AML-193 (cell line): ENCODE data around the gene AQP10.
"Not testable (repeated sequence)": the region's sequence is repeated elsewhere in the genome, so short reads cannot be mapped to it uniquely, and the experiment has no call there.

ENCODE experiments used
- DNase-seq, 2 experiments: peaks; one replicate each; lab custom pipeline; 2025; lab: John Stamatoyannopoulos, UW

AQP10 gene

DNA sequence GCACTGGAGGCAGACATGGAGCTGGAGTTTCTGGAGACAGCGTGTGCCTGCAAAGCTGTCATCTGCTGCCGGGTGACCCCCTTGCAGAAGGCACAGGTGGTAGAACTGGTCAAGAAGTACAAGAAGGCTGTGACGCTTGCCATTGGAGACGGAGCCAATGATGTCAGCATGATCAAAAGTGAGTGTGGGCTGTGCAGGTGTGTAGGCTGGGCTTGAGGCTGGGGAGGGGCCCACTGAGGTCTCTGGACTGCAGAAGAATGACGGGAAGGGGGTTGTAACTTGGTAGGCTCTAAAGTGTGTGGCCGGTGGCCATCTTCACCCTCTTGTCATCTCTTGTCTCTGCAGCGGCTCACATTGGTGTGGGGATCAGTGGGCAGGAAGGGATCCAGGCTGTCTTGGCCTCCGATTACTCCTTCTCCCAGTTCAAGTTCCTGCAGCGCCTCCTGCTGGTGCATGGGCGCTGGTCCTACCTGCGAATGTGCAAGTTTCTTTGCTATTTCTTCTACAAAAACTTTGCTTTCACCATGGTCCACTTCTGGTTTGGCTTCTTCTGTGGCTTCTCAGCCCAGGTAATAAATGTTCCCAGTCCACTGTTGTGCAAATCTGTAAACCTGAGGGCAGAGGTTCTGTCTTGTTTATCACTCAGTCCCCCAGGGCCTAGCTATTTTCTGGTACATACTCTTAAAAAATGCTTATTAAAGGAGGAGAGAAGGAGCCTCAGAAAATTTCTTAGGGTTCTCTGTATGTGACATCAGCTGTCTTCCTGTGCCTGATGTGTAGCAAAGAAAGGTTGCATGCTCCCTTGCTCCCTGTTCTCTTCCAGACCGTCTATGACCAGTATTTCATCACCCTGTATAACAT, 24.3 kb downstream of the AQP10 start:
- DNase-seq = peak; percentile 6 to 7

DNA sequence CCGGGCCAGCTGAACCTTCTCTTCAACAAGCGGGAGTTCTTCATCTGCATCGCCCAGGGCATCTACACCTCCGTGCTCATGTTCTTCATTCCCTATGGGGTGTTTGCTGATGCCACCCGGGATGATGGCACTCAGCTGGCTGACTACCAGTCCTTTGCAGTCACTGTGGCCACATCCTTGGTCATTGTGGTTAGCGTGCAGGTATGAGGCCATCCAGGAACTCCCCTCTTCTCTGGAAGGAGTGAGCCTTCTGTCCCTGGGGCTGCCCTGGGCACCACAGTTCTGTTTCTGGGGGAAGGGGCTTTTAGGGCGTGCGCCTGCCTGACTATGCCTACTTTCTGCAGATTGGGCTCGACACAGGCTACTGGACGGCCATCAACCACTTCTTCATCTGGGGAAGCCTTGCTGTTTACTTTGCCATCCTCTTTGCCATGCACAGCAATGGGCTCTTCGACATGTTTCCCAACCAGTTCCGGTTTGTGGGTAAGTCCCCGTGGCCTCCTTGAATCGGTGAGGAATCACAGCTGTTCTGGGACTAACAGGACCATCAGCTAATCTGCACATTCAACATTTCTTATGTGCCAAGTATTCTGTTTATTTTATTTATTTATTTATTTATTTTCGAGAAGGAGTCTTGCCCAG, 25.5 kb downstream of the AQP10 start:
- DNase-seq = no peak

DNA sequence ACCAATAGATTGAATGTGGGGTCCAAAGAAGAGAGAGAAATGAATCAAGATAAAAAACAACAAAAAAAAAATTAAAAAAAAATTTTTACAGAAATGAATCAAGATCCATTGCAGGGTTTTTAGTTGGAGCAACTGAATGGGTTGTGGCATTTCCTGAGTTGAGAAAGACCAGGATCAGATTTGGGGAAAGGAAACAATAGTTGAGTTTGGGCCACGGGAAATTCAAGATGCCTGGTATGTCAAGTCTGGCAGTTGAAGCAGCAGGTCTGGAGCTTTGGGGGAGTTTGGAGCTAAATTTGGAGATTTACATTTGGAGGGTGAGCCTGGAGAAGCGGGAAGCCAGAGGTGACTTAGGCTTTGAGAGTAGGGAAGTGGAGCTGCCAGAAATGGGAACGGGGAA, 27.1 kb downstream of the AQP10 start:
- DNase-seq = no peak

DNA sequence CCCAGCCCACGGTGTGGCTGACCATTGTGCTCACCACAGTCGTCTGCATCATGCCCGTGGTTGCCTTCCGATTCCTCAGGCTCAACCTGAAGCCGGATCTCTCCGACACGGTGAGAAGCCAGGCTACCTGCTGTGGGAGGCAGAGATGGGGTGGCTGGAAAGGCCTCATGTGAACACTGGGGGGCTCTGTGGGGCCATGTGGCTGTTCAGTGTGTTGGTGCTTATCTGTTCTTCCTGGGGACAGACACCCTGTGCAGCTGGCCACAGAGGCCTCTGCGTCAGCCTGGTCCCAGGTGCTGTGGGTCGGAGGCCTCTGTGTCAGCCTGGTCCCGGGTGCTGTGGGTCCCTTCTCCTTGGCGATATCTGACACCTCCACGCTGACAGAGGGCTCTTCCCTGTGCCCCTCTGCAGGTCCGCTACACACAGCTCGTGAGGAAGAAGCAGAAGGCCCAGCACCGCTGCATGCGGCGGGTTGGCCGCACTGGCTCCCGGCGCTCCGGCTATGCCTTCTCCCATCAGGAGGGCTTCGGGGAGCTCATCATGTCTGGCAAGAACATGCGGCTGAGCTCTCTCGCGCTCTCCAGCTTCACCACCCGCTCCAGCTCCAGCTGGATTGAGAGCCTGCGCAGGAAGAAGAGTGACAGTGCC, 27.7 kb downstream of the AQP10 start:
- no peak for DNase-seq

DNA sequence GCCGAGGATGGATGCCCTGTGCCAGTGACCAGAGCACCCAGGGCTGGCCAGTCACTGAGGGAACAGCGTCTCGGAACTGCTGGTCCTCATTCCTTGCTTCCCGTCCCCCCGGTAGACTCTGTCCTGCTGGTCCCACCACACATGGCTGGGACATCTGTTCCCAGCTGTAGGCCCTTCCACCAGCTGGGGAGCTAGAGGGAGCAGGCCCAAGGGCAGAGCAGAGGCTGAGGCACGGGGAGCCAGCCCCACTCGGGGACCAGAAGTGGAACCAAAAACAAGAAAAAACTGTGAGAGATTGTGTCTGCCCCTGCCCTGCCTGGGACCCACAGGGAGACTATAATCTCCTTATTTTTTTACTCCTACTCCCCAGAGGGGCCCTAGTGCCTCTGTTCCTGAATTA, 28.2 kb downstream of the AQP10 start:
- DNase-seq = no peak

DNA sequence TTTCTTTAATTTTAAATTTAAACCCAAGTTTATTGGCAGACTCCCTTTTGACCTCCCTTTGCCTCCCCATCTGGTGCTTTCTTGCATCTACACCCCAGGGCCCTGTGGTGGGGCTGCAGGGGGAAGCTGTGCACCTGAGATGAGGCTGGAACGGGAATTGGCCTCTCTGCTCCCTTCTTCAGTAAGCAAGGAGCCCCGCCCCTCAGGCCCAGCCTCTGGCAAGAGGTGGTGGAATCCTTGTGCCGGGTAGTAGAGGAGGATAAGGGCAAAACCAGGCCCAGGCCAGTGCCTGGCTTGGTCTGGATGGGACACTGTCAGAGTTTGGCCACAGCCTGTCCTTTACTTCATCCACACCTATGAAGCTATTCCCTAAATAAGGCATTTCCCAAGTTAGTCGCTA, 29.5 kb downstream of the AQP10 start:
- no peak for DNase-seq

DNA sequence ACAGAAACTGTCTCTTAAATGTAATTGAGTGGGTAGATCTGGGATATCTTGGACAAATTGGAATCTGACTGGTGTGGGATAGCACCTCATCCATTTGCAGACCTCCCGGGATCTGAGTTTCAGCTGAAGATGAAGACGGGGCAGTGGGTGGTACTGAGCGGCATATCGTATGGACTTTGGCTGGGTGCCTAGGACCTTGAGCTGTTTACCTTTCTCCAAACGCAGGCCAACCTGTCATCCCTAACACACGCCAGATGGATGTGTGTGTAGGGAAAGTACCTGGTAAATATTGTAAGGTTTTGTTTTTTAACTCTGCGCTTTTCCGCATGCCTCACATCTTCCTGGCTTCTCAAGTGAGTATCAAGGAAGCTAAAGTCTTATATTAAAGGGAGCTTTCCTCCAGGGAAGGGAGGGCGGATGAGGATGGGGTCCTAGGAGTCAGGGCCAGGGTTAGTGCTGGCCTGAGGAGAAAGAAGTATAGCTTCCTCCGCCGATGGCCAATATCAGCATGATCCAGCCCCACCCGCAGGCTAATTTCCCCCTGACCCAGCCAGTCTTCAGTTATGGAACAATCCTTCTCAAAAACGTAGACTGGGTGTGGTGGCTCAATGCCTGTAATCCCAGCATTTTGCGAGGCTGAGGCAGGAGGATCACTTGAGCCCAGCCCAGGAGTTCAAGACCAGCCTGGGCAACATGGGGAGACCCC, 30.6 kb downstream of the AQP10 start:
- DNase-seq = no peak

DNA sequence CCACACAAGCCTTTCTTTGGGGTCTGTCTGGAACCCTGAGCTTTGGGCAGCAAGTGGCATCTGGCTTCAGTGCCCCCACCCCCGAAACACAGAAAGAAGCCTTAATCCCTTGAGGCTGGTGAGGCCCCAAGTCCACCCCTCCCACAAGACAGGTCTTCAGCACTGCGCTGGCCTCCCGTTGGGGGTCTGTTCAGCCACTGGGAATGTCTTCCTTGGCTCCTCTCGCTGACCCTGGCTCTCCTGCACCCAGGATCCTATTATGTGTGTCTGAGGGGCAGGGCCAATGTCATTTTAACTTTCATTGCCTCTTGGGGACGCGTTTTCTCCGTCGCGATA, 31.3 kb downstream of the AQP10 start:
- DNase-seq = no peak

DNA sequence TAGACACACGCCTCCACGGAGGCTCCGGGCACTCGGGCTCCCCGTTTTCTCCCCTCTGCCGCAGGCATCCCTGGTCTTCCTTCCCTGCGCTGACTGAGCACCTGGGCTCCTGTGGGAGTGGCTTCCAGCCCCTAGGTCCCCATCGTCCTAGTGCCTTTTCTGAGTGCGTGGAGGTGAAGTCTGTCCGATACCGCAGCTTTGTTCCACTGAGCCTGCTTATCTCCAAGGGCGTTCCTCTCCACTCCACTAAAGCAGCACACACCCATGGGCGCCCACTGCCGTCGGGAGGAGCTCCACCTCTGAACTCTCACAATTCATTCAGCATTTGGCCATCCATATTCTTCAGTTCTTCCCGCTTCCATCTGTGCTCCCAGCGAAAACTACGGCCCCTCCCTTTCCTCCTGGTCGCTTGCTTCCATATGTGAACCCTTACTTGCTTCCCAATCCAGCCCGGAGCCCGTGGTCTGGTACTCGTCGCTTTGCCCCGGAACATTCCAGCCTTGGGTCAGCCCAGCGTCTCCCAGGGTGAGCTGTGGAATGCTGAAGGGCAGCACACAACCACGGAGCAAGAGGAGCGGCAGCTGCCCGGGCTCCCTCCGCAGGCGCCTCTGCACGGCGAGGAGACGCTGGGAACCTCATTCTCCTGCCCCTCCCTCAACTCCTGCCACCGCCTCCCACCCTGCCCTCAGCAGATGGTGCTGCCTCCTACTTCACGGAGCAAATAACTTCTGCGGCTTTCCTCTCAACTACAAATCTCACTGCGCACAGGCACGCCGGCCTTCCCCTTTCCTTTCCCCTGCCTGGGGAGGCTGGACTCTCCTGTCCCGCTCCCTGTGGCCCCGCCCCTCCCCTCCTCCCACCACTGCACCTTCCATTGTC, 31.9 kb downstream of the AQP10 start:
- DNase-seq = peak; percentile 31 to 32

DNA sequence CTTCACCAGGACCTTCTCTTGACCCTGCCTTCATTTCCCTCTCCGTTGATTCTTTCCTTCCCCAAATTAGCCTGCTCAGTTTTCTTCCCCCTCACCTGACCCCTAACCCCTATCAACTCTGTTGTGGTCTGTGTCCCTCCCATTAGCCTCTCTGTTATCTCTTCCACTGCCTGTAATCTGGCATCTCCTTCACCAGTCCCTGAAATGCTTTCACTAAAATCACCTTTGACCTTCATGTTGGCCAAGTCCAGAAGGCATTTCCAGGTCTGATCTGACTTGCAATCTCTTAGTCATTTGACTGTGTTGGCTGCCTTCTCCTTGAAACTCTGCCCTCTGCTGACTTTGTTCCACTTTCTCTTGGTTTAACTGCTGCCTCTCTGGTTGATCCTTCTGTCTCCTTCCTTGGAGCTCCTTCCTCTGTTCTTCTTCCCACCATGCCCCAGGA, 32.6 kb downstream of the AQP10 start:
- peak; percentile 75 to 78 for DNase-seq

DNA sequence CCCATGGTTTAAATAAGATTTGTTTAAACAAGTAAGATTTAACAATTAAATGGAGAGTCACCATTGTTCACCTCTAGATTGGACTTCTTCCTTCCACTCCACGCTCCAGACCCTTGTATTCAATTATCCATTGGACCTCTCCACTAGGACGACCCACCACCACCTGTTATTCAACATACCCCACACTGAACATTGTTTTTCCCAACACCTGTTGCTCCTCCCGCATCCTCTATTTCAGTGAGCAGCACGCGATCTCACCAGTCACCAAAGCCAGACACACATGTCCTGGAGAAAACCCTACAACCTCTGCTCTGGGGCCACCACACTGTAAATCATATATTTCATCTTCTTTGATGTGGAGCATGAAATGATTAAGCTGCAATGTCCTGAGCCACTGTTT, 33.1 kb downstream of the AQP10 start:
- no peak for DNase-seq

DNA sequence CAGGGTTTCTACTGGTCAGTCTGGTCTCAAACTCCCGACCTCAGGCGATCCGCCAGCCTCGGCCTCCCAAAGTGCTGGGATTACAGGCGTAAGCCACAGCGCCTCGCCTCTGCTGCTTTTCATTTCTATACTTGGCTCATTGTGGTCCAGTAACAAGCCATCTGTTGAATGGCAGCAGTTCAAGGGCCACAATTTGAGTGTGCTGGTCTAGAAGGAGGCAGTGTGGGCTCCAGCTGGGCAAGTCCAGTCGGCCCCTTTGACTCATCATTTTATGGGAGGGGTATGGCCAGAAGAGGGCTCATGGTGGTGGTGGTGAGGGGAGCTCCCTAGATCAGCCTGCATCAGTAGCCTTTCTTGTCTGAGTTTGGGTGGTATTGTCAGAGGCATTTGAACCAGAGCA, 37.6 kb downstream of the AQP10 start:
- DNase-seq = no peak

DNA sequence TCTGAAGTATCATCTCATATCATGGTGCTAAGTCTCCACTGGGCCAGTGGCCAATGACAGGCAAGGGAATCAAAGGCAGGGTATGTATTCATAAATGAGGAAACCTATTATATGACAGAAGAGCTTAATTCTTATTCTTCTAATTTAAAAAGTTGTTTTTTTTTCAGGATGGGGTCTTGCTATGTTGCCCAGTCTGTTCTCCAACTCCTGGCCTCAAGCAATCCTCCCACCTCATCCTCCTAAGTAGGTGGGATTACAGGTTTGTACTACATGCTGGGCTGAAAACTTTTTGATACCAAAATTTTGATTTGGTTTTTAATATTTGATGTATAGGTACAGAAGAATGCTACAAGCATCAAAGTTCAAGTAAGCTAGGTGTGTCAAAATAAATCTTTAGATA, 39.4 kb downstream of the AQP10 start:
- no peak for DNase-seq

DNA sequence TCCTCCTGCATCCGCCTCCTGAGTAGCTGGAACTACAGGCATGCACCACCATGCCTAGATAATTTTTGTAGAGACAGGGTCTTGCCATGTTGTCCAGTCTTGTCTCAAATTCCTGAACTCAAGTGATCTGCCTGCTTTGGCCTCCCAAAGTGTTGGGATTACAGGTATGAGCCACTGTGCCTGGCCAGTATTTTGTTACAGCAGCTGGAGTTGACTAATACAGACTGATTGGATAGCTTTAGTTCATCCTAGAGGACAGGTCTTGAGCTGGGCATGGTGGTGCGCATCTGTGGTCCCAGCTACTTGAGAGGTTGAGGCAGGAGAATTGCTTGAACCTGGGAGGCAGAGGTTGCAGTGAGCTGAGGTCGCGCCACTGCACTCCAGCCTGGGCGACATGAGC, 40.0 kb downstream of the AQP10 start:
- not testable (repeated sequence) for DNase-seq

DNA sequence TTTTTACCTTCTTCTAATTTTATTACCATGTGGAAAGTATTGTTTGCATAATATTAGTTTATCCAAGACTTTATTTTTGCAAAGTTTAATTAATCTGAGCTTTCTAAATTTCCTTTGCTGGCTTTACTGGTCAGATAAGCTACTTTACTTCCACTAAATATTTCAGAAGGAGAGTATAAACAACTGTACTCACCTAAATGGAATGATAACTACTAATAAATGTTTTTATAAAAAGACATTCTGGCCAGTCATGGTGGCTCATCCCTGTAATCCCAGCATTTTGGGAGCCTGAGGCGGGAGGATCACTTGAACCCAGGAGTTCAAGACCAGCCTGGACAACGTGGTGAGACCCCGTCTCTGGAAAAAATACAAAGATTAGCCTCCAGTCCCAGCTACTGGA, 40.5 kb downstream of the AQP10 start:
- no peak for DNase-seq

DNA sequence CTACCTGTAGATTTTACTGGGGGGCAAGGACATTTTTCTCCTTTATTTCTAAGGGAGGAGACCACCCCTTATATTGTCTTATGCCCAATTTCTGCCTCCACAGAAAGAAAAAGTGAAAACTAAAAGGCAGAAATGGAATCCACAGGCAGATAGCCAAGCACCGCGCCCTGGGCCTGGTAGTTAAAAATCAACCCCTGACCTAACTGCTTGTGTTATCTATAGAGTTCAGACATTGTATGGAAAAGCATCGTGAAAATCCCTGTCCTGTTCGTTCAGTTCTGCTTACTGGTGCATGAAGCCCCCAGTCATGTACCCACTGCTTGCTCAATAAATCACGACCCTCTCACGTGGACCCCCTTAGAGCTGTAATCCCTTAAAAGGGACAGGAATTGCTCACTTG, 50.5 kb downstream of the AQP10 start:
- DNase-seq = no peak

DNA sequence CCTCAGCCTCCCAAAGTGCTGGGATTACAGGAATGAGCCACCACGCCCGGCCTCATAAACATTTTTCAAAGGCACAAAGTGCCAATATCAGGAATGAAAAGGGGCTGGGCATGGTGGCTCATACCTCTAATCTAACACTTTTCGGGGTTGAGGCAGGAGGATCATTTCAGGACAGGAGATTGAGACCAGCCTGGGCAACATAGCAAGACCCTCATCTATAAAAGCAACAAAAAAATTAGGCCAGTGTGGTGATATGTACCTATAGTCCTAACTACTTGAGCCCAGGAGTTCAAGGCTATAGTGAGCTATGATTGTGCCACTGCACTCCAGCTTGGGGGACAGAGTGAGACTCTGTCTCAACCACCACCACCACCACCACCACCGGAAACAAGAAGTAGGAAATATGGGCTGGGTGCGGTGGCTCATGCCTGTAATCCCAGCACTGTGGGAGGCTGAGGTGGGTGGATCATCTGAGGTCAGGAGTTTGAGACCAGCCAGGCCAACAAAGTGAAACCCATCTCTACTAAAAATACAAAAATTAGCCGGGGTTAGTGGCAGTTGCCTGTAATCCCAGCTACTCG, 53.0 kb downstream of the AQP10 start:
- DNase-seq = peak; percentile 20 to 29
